Cardiac fibroblast (primary cell): ENCODE measurements around the gene TEF.

Experiments used
- DNase-seq, 2 donors: peaks; one replicate each; pipeline versions ENCODE4 v3.0.0 to v3.0.0-alpha.2; 2010; ENCODE audit warnings: low read depth in 2 of 2
- H3K4me3 ChIP-seq, 2 donors: replicated peaks in 1 of 2; 1 replicate in 1 of 2; 2 replicates in 1 of 2; pipeline ENCODE4 v1.5.1; 2011; ENCODE audit warnings: low read depth in 2 of 2, low read length in 2 of 2, mild to moderate bottlenecking in 2 of 2, moderate library complexity in 1 of 2
- CTCF ChIP-seq: IDR thresholded peaks from one replicate; pipeline ENCODE4 v1.5.1; 2011; ENCODE audit warnings: low read depth, mild to moderate bottlenecking, low read length, inconsistent platforms

Gene TEF

GRCh38 chr22:41403532-41404318 is 22.0 kb downstream of the TEF start:
- H3K4me3 ChIP-seq, result no peak overlapping the region
- peak; percentile 87 to 91 for DNase-seq
- peak; percentile 95 for TF ChIP-seq CTCF

- H3K4me3 ChIP-seq, result no peak overlapping the region
- TF ChIP-seq CTCF, result no peak
- DNase-seq, result no peak
Observed at GRCh38 chr22:41405588-41405987, 23.8 kb downstream of the TEF start.

DNA sequence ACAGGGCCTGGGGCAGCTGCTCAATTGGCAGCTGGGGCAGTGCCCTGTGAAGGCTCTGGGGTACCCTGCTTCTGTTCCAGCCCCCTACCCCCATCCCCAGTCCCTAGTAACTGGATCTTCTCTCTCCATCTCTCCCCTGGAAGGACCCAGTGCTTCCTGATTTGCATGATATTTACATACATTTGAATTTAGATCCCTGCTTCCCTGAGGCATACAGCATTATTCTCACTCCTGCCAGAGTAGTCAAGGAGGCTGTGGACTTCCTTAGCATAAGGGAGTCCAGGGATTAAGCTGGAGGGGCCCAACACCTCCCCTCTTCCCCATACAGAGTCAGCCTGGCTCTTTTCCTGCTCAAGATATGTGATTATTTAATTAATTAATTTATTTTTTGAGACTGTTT is 24.7 kb downstream of the TEF start:
- H3K4me3 ChIP-seq, result no peak overlapping the region
- TF ChIP-seq CTCF, result no peak
- no peak for DNase-seq

DNA sequence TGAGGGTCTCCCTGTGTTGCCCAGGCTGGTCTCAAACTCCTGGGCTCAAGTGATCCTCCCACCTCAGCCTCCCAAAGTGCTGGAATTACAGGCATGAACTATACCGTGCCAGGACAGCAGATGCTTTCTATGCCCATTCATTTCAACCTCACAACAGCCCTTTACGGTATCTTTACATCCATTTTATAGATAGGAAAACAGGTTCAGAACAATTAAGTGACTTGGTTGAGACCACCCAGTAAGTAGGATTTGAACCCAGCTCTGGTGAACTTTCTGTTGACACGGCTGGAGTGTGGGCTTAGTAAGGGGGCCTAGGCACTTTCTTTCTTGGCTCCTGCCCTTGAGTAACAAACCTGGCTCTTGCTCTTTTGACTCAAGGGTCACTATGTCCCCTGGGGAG is 25.7 kb downstream of the TEF start:
- DNase-seq, result no peak
- H3K4me3 ChIP-seq, result no peak overlapping the region
- TF ChIP-seq CTCF, result no peak

GRCh38 chr22:41408665-41409064 is 26.9 kb downstream of the TEF start:
- no peak for DNase-seq
- no peak for TF ChIP-seq CTCF
- H3K4me3 ChIP-seq, result no peak overlapping the region

- H3K4me3 ChIP-seq, result no peak overlapping the region
- TF ChIP-seq CTCF, result no peak
- no peak for DNase-seq
Observed at GRCh38 chr22:41410311-41410751, 28.6 kb downstream of the TEF start.
